GM23338 (cell line): ENCODE results near the gene MTOR. TPM values are rescaled to one million over a fixed set of nuclear protein-coding genes. Genes with fewer than 3 reads are reported as not detected.
"Not testable (repeated sequence)": the region's sequence is repeated elsewhere in the genome, so short reads cannot be mapped to it uniquely, and the experiment has no call there.

Experiments used
- ATAC-seq: fragments of 200-7000 bp; cut with Tn5 transposase; 3 replicates; pipeline ENCODE4 v1.9.1; 2020
- DNase-seq: peaks from one replicate; pipeline ENCODE4 v3.0.0-alpha.2; 2015; ENCODE audit warnings: low spot score
- H2AFZ ChIP-seq: fragments of 200-600 bp; sonication (generic); 2 replicates; pipeline ENCODE4 v1.8.0; 2016; ENCODE audit warnings: antibody characterized with exemption, mild to moderate bottlenecking, moderate library complexity
- H3F3A ChIP-seq: fragments of 200-600 bp; sonication (generic); replicated peaks from 2 replicates; pipeline ENCODE4 v1.8.0; 2017; ENCODE audit warnings: antibody characterized with exemption, mixed run types, low read depth
- H3K27ac ChIP-seq: fragments of 200-600 bp; sonication (generic); 2 replicates; pipeline ENCODE4 v1.6.1; 2016; ENCODE audit warnings: low read depth
- H3K27me3 ChIP-seq: fragments of 200-600 bp; sonication (generic); 2 replicates; pipeline ENCODE4 v1.8.0; 2016; ENCODE audit warnings: mild to moderate bottlenecking, mixed run types, moderate library complexity; ENCODE audit not compliant: insufficient read depth
- H3K36me3 ChIP-seq: fragments of 200-600 bp; sonication (generic); 2 replicates; pipeline ENCODE4 v1.8.0; 2016; ENCODE audit warnings: mild to moderate bottlenecking; ENCODE audit not compliant: insufficient read depth
- H3K4me1 ChIP-seq: fragments of 200-600 bp; sonication (generic); 2 replicates; pipeline ENCODE4 v1.8.0; 2016; ENCODE audit warnings: mild to moderate bottlenecking, moderate library complexity; ENCODE audit not compliant: insufficient read depth
- H3K4me2 ChIP-seq: fragments of 200-600 bp; sonication (generic); 2 replicates; pipeline ENCODE4 v1.7.1; 2017; ENCODE audit warnings: mixed run types
- H3K4me3 ChIP-seq: fragments of 200-600 bp; sonication (generic); 2 replicates; pipeline ENCODE4 v1.6.1; 2016; ENCODE audit warnings: mixed run types
- H3K79me2 ChIP-seq: fragments of 200-600 bp; sonication (generic); replicated peaks from 2 replicates; pipeline ENCODE4 v1.8.0; 2017; ENCODE audit warnings: mild to moderate bottlenecking; ENCODE audit not compliant: insufficient read depth
- H3K9me2 ChIP-seq: fragments of 200-600 bp; sonication (generic); 2 replicates; pipeline ENCODE4 v1.8.0; 2017; ENCODE audit not compliant: insufficient read depth
- H4K20me1 ChIP-seq: fragments of 200-600 bp; sonication (generic); replicated peaks from 2 replicates; pipeline ENCODE4 v1.8.0; 2017; ENCODE audit warnings: mild to moderate bottlenecking; ENCODE audit not compliant: insufficient read depth
- H3K27ac Mint-ChIP-seq: 2 replicates; pipeline ENCODE4 v1.8.0; 2020; ENCODE audit warnings: inconsistent platforms, mild to moderate bottlenecking, moderate library complexity, mixed read lengths
- H3K27me3 Mint-ChIP-seq: 3 replicates; pipeline ENCODE4 v1.8.0; 2022; ENCODE audit warnings: low read depth, mild to moderate bottlenecking, moderate library complexity, mixed read lengths, inconsistent platforms; ENCODE audit not compliant: insufficient read depth, poor library complexity
- H3K36me3 Mint-ChIP-seq: 3 replicates; pipeline ENCODE4 v1.8.0; 2021; ENCODE audit warnings: low read depth, mild to moderate bottlenecking, inconsistent platforms, moderate library complexity, mixed read lengths
- H3K4me1 Mint-ChIP-seq: 3 replicates; pipeline ENCODE4 v1.8.0; 2020; ENCODE audit warnings: mild to moderate bottlenecking, inconsistent platforms, mixed read lengths
- H3K4me3 Mint-ChIP-seq: 3 replicates; pipeline ENCODE4 v1.8.0; 2021; ENCODE audit warnings: moderate library complexity, mild to moderate bottlenecking, inconsistent platforms, mixed read lengths
- H3K9me3 Mint-ChIP-seq: 3 replicates; pipeline ENCODE4 v1.8.0; 2020; ENCODE audit warnings: moderate library complexity, mild to moderate bottlenecking, inconsistent platforms, mixed read lengths
- CTCF ChIP-seq, 2 experiments: fragments of 200-600 bp in 1 of 2; sonication (generic) in 1 of 2; conservative IDR thresholded peaks; 2 replicates each; pipeline versions ENCODE4 v1.5.1 to v1.6.1; 2016 to 2017; ENCODE audit warnings: antibody characterized with exemption in 2 of 2, low read depth in 2 of 2, mild to moderate bottlenecking in 2 of 2, moderate library complexity in 1 of 2
- EZH2 ChIP-seq: fragments of 200-600 bp; sonication (generic); IDR thresholded peaks from one replicate; pipeline ENCODE4 v1.8.0; 2017; ENCODE audit warnings: antibody characterized with exemption, mild to moderate bottlenecking, low read depth; ENCODE audit not compliant: unreplicated experiment
- EZH2phosphoT487 ChIP-seq: fragments of 200-600 bp; sonication (generic); IDR thresholded peaks from one replicate; pipeline ENCODE4 v1.8.1; 2018; ENCODE audit warnings: antibody characterized with exemption; ENCODE audit not compliant: unreplicated experiment
- NANOG ChIP-seq: IDR thresholded peaks from 2 replicates; pipeline ENCODE4 v1.6.1; 2016; ENCODE audit warnings: antibody characterized with exemption, borderline replicate concordance
- POLR2AphosphoS5 ChIP-seq: IDR thresholded peaks from 2 replicates; pipeline ENCODE4 v1.6.1; 2016; ENCODE audit warnings: antibody characterized with exemption, low read depth
- REST ChIP-seq: IDR thresholded peaks from one replicate; pipeline ENCODE4 v1.6.1; 2018; ENCODE audit warnings: antibody characterized with exemption; ENCODE audit not compliant: unreplicated experiment
- ZNF114 ChIP-seq: fragments of 250-450 bp; sonication (Bioruptor Pico); IDR thresholded peaks from 2 replicates; pipeline ENCODE4 v1.5.0; 2020; ENCODE audit warnings: mild to moderate bottlenecking, moderate library complexity
- polyA plus RNA-seq: library from polyadenylated mRNA; unstranded; fragments of >200 nt; fragmentation: Nextera tagmentation; extraction: Ambion mirVana; gene quantifications from 2 replicates; pipeline ENCODE4 v1.2.1, GENCODE V29; 2016
- total RNA-seq: library from RNA; depleted of rRNA; stranded (reverse); fragments of >200 nt; shearing (Covaris generic); gene quantifications from 2 replicates; pipeline ENCODE4 v1.2.3, GENCODE V29; 2014

The MTOR gene
- total and polyA plus RNA-seq, 2 experiments from 2014 or later, result 22.8 to 98.0 TPM

GRCh38 chr1:11064942-11065341, 197.4 kb downstream of the MTOR start (continued):
- no peak for TF ChIP-seq CTCF (conservative IDR thresholded peaks at IDR 0.05; ENCODE audit: low read depth in 2 of 2)
- no peak for TF ChIP-seq EZH2phosphoT487
- no peak for TF ChIP-seq NANOG
- no peak for TF ChIP-seq EZH2
- TF ChIP-seq REST, result no peak
- TF ChIP-seq ZNF114 (CRISPR knock-in tag), result no peak
- no peak for TF ChIP-seq POLR2AphosphoS5

- H3K4me3 Mint-ChIP-seq, H3K27ac Mint-ChIP-seq, H3K27me3 ChIP-seq, H3K27ac ChIP-seq, H4K20me1 ChIP-seq, H3K4me3 ChIP-seq, H2AFZ ChIP-seq, H3K9me2 ChIP-seq, H3K27me3 Mint-ChIP-seq, H3K9me3 Mint-ChIP-seq, H3K4me1 Mint-ChIP-seq, H3K4me2 ChIP-seq, H3K4me1 ChIP-seq: not testable (repeated sequence)
- peaks cover 56% of the 10 kb centered on the region for H3K36me3 Mint-ChIP-seq
- TF ChIP-seq CTCF (conservative IDR thresholded peaks at IDR 0.05; ENCODE audit: low read depth in 2 of 2), result peak; percentile 48 to 49
- peak; percentile 67 for DNase-seq
- H3F3A ChIP-seq, result peaks cover 40% of the 10 kb centered on the region
- peak; percentile 20 for ATAC-seq
- peaks cover 12% of the 10 kb centered on the region for H3K79me2 ChIP-seq
- peaks cover 27% of the 10 kb centered on the region for H3K36me3 ChIP-seq
These were observed 198.3 kb downstream of the MTOR start for GRCh38 chr1:11063937-11064537.
